ENCODE measurements around the gene DYNC2H1. TPM values are rescaled to one million over a fixed set of nuclear protein-coding genes. Genes with fewer than 3 reads are reported as not detected.

DYNC2H1 gene
- total and polyA plus RNA-seq, 4 donors = 0.77 to 3.3 (median 2.1) TPM

DNA sequence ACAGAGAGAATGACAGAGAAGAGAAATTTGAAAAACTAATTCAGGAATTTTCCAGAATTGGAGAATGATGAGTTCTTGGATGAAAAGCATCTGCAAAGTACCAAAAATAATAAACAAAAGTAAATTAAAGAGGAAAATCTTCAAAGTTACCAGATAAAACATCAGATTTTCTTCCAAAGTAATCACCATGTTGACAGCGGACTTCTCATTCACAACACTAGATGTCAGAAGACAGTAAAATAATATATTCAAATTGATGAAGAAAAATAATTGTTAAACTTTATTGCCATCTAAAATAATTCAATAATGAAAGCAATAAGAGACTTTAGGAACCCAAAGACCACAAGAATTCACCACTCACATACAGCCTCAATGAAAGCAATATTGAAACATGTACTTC lies 355.2 kb downstream of the DYNC2H1 start:
- Histone ChIP-seq H3K27ac (ENCODE audit: low read depth in 1 of 2, low read length in 2 of 2) (no peak overlapping the region), H3K27me3 (ENCODE audit: control insufficient read depth in 4 of 4, insufficient read depth in 4 of 4, low read length in 3 of 4) (no peaks in the 10 kb centered on the region), H3K9ac (ENCODE audit: low read depth in 1 of 2, low read length in 2 of 2) (no peak overlapping the region), H3K9me3 (ENCODE audit: control insufficient read depth in 4 of 4, low read length in 3 of 4) (no peaks in the 10 kb centered on the region), H3K36me3 (ENCODE audit: control insufficient read depth in 4 of 4, insufficient read depth in 3 of 4, low read depth in 1 of 4, low read length in 3 of 4) (no peaks in the 10 kb centered on the region), H3K4me3 (ENCODE audit: low read depth in 1 of 3, low read length in 3 of 3) (no peak overlapping the region), H3K4me1 (ENCODE audit: control insufficient read depth in 4 of 4, insufficient read depth in 4 of 4, low read length in 3 of 4) (no peaks in the 10 kb centered on the region)
- 95% methylated on average over 1 of the region's 1 CpG for WGBS
- no peak for DNase-seq (ENCODE audit: low spot score)
- TF ChIP-seq, protein P1, sequence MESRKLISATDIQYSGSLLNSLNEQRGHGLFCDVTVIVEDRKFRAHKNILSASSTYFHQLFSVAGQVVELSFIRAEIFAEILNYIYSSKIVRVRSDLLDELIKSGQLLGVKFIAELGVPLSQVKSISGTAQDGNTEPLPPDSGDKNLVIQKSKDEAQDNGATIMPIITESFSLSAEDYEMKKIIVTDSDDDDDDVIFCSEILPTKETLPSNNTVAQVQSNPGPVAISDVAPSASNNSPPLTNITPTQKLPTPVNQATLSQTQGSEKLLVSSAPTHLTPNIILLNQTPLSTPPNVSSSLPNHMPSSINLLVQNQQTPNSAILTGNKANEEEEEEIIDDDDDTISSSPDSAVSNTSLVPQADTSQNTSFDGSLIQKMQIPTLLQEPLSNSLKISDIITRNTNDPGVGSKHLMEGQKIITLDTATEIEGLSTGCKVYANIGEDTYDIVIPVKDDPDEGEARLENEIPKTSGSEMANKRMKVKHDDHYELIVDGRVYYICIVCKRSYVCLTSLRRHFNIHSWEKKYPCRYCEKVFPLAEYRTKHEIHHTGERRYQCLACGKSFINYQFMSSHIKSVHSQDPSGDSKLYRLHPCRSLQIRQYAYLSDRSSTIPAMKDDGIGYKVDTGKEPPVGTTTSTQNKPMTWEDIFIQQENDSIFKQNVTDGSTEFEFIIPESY (IDR thresholded peaks at IDR 0.05) = no peak

DNA sequence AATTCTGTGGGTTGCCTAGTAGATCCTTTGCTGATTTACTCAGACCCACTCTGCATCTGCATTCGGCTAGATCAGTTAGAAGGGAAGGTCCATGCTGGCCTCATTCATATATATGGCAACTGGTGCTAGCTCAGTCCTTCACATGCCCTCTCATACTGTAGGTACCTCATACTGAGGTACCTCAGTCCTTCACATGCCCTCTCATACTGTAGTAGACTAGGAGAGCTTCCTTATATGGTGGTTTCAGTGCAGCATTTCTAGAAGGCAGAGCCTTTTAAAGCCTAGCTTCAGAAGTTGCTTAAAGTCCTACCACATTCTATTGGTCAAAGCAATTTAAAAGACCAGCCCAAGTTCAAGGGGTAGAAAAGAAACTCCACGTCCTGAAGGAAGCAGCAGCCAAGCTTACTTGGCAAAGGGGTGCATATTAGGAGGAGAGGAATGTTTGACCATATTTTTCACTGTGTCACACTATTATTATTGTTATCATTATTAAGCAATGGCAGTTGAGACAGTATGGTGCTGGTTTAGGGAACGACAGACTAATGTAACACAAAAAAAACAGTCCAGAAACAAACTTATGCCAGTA lies 356.4 kb downstream of the DYNC2H1 start:
- no peak for DNase-seq (ENCODE audit: low spot score)
- no peak overlapping the region for H3K9ac ChIP-seq (ENCODE audit: low read depth in 1 of 2, low read length in 2 of 2)
- 74% methylated on average over 3 of the region's 3 CpGs for WGBS
- H3K27me3 ChIP-seq (ENCODE audit: control insufficient read depth in 4 of 4, insufficient read depth in 4 of 4, low read length in 3 of 4) = no peaks in the 10 kb centered on the region
- no peak overlapping the region for H3K4me3 ChIP-seq (ENCODE audit: low read depth in 1 of 3, low read length in 3 of 3)
- no peak overlapping the region for H3K27ac ChIP-seq (ENCODE audit: low read depth in 1 of 2, low read length in 2 of 2)
- H3K4me1 ChIP-seq (ENCODE audit: control insufficient read depth in 4 of 4, insufficient read depth in 4 of 4, low read length in 3 of 4) = no peaks in the 10 kb centered on the region
- no peaks in the 10 kb centered on the region for H3K9me3 ChIP-seq (ENCODE audit: control insufficient read depth in 4 of 4, low read length in 3 of 4)
- TF ChIP-seq EGR1 (IDR thresholded peaks at IDR 0.05; ENCODE audit: low read depth in 2 of 2) = no peak
- TF ChIP-seq, protein P2, sequence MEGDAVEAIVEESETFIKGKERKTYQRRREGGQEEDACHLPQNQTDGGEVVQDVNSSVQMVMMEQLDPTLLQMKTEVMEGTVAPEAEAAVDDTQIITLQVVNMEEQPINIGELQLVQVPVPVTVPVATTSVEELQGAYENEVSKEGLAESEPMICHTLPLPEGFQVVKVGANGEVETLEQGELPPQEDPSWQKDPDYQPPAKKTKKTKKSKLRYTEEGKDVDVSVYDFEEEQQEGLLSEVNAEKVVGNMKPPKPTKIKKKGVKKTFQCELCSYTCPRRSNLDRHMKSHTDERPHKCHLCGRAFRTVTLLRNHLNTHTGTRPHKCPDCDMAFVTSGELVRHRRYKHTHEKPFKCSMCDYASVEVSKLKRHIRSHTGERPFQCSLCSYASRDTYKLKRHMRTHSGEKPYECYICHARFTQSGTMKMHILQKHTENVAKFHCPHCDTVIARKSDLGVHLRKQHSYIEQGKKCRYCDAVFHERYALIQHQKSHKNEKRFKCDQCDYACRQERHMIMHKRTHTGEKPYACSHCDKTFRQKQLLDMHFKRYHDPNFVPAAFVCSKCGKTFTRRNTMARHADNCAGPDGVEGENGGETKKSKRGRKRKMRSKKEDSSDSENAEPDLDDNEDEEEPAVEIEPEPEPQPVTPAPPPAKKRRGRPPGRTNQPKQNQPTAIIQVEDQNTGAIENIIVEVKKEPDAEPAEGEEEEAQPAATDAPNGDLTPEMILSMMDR (IDR thresholded peaks at IDR 0.05; ENCODE audit: low read depth, low read length, missing input control) = no peak
- TF ChIP-seq, protein P3, sequence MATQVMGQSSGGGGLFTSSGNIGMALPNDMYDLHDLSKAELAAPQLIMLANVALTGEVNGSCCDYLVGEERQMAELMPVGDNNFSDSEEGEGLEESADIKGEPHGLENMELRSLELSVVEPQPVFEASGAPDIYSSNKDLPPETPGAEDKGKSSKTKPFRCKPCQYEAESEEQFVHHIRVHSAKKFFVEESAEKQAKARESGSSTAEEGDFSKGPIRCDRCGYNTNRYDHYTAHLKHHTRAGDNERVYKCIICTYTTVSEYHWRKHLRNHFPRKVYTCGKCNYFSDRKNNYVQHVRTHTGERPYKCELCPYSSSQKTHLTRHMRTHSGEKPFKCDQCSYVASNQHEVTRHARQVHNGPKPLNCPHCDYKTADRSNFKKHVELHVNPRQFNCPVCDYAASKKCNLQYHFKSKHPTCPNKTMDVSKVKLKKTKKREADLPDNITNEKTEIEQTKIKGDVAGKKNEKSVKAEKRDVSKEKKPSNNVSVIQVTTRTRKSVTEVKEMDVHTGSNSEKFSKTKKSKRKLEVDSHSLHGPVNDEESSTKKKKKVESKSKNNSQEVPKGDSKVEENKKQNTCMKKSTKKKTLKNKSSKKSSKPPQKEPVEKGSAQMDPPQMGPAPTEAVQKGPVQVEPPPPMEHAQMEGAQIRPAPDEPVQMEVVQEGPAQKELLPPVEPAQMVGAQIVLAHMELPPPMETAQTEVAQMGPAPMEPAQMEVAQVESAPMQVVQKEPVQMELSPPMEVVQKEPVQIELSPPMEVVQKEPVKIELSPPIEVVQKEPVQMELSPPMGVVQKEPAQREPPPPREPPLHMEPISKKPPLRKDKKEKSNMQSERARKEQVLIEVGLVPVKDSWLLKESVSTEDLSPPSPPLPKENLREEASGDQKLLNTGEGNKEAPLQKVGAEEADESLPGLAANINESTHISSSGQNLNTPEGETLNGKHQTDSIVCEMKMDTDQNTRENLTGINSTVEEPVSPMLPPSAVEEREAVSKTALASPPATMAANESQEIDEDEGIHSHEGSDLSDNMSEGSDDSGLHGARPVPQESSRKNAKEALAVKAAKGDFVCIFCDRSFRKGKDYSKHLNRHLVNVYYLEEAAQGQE (IDR thresholded peaks at IDR 0.05) = no peak
- no peak for TF ChIP-seq FOXA1 (IDR thresholded peaks at IDR 0.05)
- no peaks in the 10 kb centered on the region for H3K36me3 ChIP-seq (ENCODE audit: control insufficient read depth in 4 of 4, insufficient read depth in 3 of 4, low read depth in 1 of 4, low read length in 3 of 4)

DNA sequence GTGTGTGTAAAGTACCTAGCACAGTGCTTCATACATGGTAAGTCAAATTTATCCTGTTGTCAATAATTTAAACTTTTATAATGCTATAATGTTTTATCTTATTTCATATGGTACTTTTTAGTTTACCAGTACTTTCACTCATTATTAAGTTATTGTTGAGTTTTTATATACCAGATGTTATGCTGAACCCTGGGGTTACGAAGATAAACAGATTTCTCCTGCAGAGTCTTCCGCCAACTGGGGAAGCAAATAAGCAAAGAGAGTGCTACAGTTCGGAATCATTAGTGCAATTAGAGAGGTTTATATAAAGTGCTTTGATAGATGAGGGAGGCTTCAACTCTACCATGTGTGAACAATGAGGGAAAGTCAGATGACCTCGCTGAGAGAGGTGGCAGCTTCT lies 362.3 kb downstream of the DYNC2H1 start:
- H3K27ac ChIP-seq (ENCODE audit: low read depth in 1 of 2, low read length in 2 of 2) = no peak overlapping the region
- no peaks in the 10 kb centered on the region for H3K4me1 ChIP-seq (ENCODE audit: control insufficient read depth in 4 of 4, insufficient read depth in 4 of 4, low read length in 3 of 4)
- H3K27me3 ChIP-seq (ENCODE audit: control insufficient read depth in 4 of 4, insufficient read depth in 4 of 4, low read length in 3 of 4) = no peaks in the 10 kb centered on the region
- no peaks in the 10 kb centered on the region for H3K9me3 ChIP-seq (ENCODE audit: control insufficient read depth in 4 of 4, low read length in 3 of 4)
- DNase-seq (ENCODE audit: low spot score) = no peak
- no peaks in the 10 kb centered on the region for H3K36me3 ChIP-seq (ENCODE audit: control insufficient read depth in 4 of 4, insufficient read depth in 3 of 4, low read depth in 1 of 4, low read length in 3 of 4)
- no peak overlapping the region for H3K4me3 ChIP-seq (ENCODE audit: low read depth in 1 of 3, low read length in 3 of 3)
- no peak overlapping the region for H3K9ac ChIP-seq (ENCODE audit: low read depth in 1 of 2, low read length in 2 of 2)
- WGBS = 88% methylated on average over 4 of the region's 4 CpGs
- no peak for TF ChIP-seq FOXA2 (IDR thresholded peaks at IDR 0.05)
- TF ChIP-seq FOXA1 (IDR thresholded peaks at IDR 0.05) = no peak
- no peak for TF ChIP-seq NR2F2 (IDR thresholded peaks at IDR 0.05)
- TF ChIP-seq YY1 (IDR thresholded peaks at IDR 0.05) = no peak
- TF ChIP-seq, protein P4, sequence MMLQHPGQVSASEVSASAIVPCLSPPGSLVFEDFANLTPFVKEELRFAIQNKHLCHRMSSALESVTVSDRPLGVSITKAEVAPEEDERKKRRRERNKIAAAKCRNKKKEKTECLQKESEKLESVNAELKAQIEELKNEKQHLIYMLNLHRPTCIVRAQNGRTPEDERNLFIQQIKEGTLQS (IDR thresholded peaks at IDR 0.05) = no peak
- no peak for TF ChIP-seq GABPA (IDR thresholded peaks at IDR 0.05 in 1 of 2, conservative IDR thresholded peaks at IDR 0.05 in 1 of 2)
- TF ChIP-seq JUND (IDR thresholded peaks at IDR 0.05) = no peak
- TF ChIP-seq SP1 (IDR thresholded peaks at IDR 0.05) = no peak
- TF ChIP-seq TAF1 (conservative IDR thresholded peaks at IDR 0.05) = no peak
- no peak for TF ChIP-seq EGR1 (IDR thresholded peaks at IDR 0.05; ENCODE audit: low read depth in 2 of 2)
- no peak for TF ChIP-seq HNF4A (conservative IDR thresholded peaks at IDR 0.05)
- TF ChIP-seq, protein P2 (IDR thresholded peaks at IDR 0.05; ENCODE audit: low read depth, low read length, missing input control) = no peak
- no peak for TF ChIP-seq HNF4G (IDR thresholded peaks at IDR 0.05)

All from liver (tissue), 9 donors.